Measurements from ENCODE around the gene PPDPF. TPM values are rescaled to one million over a fixed set of nuclear protein-coding genes. Genes with fewer than 3 reads are reported as not detected.
A peak's percentile ranks its signal among the peaks of the same experiment; 100 is the strongest.

Gene PPDPF
- total RNA-seq, 4 donors from 2014 or later, result 122 to 426 (median 348) TPM

GRCh38 chr20:63538204-63539091 lies 17.9 kb downstream of the PPDPF start:
- H3K4me3 ChIP-seq (ENCODE audit: low read depth, poor library complexity, severe bottlenecking), result no peak overlapping the region
- TF ChIP-seq POLR2A (IDR thresholded peaks at IDR 0.05) (no peak), CTCF (IDR thresholded peaks at IDR 0.05) (no peak)
- peak in 1 of 2 donors; percentile 64 for DNase-seq (ENCODE audit: low spot score in 2 of 2)
- intact Hi-C loops (cut with DNase I; ENCODE audit: low total_unique reads), result no loop called here
- 25 to 34% methylated on average over 20 to 23 of the region's 27 CpGs for WGBS, 2 donors

GRCh38 chr20:63539092-63539430 lies 18.5 kb downstream of the PPDPF start:
- no peak overlapping the region for H3K4me3 ChIP-seq (ENCODE audit: low read depth, poor library complexity, severe bottlenecking)
- WGBS, 2 donors, result 55 to 60% methylated on average over 10 to 11 of the region's 12 CpGs
- intact Hi-C loops (cut with DNase I; ENCODE audit: low total_unique reads), result no loop called here
- DNase-seq (ENCODE audit: low spot score in 2 of 2), result no peak
- TF ChIP-seq POLR2A (IDR thresholded peaks at IDR 0.05) (no peak), CTCF (IDR thresholded peaks at IDR 0.05) (no peak)

GRCh38 chr20:63539441-63540370 lies 19.1 kb downstream of the PPDPF start:
- no peak for DNase-seq (ENCODE audit: low spot score in 2 of 2)
- intact Hi-C loops (cut with DNase I; ENCODE audit: low total_unique reads), result loop anchor here (5.0 kb wide), 1 partner anchor 433 kb away; no protein-coding TSS in a partner anchor
- WGBS, 2 donors, result 83 to 88% methylated on average over 27 to 29 of the region's 29 CpGs
- no peak overlapping the region for H3K4me3 ChIP-seq (ENCODE audit: low read depth, poor library complexity, severe bottlenecking)
- TF ChIP-seq CTCF (IDR thresholded peaks at IDR 0.05) (no peak), POLR2A (IDR thresholded peaks at IDR 0.05) (no peak)

GRCh38 chr20:63540417-63541186 lies 20.0 kb downstream of the PPDPF start:
- 25 to 49% methylated on average over 26 to 47 of the region's 49 CpGs for WGBS, 2 donors
- intact Hi-C loops (cut with DNase I; ENCODE audit: low total_unique reads), result loop anchor here (5.0 kb wide), 1 partner anchor 432 kb away; no protein-coding TSS in a partner anchor
- TF ChIP-seq CTCF (IDR thresholded peaks at IDR 0.05), result no peak
- no peak for TF ChIP-seq POLR2A (IDR thresholded peaks at IDR 0.05)

GRCh38 chr20:63541371-63541770 lies 20.8 kb downstream of the PPDPF start:
- H3K4me3 ChIP-seq (ENCODE audit: low read depth, poor library complexity, severe bottlenecking), result no peak overlapping the region
- TF ChIP-seq CTCF (IDR thresholded peaks at IDR 0.05) (no peak), POLR2A (IDR thresholded peaks at IDR 0.05) (no peak)
- intact Hi-C loops (cut with DNase I; ENCODE audit: low total_unique reads), result loop anchor here (5.0 kb wide), 1 partner anchor 431 kb away; no protein-coding TSS in a partner anchor
- DNase-seq (ENCODE audit: low spot score in 2 of 2), result no peak
- 89 to 91% methylated on average over 22 to 25 of the region's 28 CpGs for WGBS, 2 donors

More at GRCh38 chr20:63540417-63541186, 20.0 kb downstream of the PPDPF start:
- no peak overlapping the region for H3K4me3 ChIP-seq (ENCODE audit: low read depth, poor library complexity, severe bottlenecking)
- no peak for DNase-seq (ENCODE audit: low spot score in 2 of 2)
